ENCODE results near the gene TMIGD3.

Gene TMIGD3

DNA sequence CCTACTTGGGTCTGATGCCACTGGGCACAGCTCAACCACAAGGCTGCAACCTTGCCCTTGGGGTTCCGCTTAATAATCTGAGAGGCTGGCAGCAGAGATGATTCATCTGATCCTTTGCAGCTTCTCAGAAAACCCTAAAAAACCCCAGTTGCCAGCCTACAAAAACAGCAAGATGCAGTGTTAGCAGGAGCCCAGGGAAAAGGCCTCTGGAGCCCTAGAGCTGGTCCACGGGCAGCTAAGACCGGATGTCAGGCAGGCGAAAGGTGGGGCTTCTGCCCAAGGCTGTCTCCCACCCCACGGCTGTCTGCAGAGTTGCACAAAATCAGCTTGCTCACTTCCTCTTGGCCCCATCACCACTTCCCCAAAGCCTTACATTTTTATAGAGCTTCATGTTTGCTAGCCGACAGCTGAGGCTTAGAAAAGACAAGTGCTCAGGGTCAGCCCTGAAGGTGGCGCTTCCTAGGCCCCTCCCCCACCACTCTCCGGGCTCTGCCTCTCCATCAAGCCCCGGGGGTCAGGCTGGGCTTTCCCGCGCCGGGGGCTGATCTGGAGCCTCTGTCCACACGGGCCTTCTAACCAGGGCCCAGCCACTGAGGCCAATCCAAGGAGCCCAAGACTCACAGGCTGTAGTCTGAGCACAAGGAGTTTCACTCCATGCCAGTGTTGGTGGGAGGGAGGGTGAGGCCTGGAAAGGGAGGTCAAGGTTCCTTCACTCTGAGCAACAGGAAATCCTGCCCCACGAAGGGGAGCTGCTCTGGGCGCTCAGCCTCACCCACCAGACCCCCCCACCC is 4.2 kb upstream of the TMIGD3 start:
- DNase-seq (ENCODE audit: low spot score): peak; percentile 73

DNA sequence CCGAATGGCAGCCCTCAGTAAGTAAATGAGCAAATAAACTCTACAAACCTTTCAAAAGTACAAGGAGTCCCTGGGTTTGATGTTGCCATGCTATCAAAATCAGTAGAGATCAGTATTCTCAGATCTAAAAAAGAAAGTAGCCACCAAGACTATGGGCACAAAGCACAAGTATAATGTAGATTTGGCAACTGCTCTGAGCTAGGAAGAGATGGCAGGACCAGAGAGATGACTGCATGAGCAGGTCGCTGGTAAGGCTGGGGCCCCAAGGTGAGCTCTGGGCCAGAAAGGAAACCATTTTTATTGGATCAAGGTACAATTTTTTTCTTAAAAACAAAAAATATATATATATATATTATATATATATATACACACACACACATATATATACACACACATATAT is 3.1 kb upstream of the TMIGD3 start:
- no peak for DNase-seq (ENCODE audit: low spot score)

DNA sequence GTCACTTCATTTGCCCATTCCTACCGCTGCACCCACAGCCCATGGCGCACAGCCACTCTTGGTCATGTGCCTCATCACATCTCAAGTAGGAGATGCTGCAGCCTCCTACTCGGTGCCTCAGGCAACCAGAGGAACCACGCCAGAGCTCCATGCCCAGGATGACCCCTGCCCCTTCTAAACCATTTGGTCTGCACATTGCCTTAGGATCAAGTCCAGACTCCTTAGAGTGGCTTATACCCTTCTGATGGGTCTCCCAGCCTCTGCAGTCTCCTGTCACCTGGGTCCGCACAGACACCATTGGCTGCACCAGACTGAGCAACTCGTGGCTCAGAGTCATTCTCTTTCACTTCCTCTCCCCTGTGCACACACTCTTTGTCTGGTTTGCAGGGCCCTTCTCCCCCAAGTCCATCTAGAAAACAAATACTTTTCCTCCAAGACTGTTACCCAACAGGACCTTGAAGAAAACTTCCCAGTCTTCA is 2.2 kb upstream of the TMIGD3 start:
- DNase-seq (ENCODE audit: low spot score): peak; percentile 18

DNA sequence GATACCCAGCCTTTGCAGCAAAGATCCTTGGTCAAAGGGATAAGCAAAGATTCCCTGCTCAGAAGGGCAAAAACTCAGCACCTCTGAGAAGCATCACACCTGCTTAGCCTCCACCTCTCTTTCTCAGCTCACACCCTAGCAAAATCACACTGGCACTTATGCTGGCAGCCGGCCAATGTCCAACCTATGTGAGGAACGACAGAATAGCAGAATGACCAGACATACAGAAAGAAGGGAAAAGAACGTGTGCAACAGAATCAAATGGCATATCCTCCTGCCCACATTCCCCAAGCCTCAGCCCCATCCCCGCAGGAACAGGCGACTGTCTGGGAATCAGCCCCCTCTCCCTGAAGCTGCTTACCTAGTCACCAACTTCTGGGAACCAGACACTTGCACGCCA is 664 bp upstream of the TMIGD3 start:
- DNase-seq (ENCODE audit: low spot score): no peak

DNA sequence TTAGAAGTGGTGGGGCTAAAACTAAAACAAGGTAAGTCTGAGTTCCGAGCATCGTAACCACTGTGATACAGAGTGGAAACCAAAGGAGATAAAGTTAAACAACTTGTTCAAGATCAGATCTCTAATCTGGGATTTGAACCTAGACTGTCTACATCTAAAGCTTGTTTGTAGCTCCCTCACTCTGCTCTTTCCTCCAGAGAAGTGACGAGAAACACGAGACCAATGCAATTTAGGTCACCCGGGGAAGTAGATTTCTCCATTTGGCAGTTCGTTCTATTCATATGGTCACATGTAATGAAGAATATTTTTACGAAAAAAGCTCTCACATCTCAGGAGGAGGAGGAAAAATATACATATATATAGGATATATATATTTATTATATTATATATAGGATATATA is 1.8 kb downstream of the TMIGD3 start:
- no peak for DNase-seq (ENCODE audit: low spot score)

DNA sequence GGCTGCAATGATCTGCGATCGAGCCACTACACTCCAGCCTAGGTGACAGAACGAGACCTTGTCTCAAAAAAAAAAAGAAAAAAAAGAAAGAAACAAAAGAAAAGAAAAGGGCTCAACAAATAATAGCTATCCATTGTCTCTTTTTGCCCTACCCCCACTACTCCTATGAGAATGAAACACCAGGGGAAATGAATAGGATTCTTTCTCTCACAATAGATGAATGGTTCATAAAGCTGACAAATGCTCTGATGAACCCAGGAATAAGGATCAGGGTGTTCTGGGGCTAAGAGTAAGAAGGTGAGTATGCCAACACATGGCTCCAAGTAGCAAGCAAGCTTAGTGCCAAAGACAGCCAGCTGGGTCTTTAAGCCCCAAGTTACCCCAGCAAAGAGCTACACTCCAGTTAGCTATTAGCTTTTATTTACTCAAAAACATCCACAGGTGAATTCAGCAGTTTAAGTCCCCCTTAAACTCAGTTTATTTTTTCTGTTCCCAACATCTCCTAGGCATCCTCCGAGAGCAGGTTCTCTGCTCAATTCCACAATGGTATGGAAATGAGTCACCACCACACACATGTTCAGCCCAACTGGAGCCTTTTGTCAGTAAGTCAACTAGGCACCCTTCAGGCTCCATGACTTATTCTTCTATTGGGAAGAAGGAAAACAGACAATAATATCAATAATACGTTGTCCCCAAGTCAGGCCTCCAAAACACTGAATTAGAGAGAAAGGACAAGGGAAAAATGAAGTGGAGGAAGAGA is 4.2 kb downstream of the TMIGD3 start:
- no peak for DNase-seq (ENCODE audit: low spot score)

DNA sequence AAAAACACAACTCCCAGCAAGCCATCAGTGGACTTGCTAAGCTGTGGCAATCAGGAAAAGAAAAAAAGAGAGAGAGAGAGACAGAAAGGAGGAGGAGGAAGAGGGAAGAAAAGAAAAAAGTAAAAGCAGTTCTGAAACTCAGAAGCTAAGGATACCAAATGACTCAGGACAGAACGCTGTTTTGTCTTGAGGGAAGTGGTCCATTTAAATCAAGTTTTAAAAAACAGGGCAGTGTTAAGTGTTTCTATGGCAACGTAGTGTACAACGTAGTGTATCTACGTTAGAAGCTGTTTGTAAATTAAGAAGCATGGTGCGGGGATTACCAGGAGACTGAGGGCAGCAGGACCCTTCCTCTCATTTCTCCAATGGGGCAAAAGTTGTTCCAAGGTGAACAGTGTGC is 5.8 kb downstream of the TMIGD3 start:
- no peak for DNase-seq (ENCODE audit: low spot score)

DNA sequence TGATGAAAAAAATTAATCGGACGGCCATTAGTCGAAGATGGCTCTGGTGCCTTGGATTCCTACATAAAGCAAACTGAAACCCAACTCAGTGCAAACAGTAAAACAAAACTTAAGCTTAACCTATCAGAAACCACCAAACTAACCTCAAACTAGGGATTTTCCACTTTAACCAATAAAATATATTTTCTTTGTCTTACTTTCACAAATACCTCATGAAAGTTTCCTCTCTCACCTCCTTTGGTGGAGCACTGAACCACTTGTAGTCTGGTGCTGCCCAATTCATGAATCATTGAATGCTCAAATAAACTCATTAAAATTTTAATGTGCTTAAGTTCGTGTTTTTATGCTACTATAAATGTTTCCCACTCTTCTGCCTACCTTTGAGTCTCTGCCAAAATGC is 7.0 kb downstream of the TMIGD3 start:
- no peak for DNase-seq (ENCODE audit: low spot score)

DNA sequence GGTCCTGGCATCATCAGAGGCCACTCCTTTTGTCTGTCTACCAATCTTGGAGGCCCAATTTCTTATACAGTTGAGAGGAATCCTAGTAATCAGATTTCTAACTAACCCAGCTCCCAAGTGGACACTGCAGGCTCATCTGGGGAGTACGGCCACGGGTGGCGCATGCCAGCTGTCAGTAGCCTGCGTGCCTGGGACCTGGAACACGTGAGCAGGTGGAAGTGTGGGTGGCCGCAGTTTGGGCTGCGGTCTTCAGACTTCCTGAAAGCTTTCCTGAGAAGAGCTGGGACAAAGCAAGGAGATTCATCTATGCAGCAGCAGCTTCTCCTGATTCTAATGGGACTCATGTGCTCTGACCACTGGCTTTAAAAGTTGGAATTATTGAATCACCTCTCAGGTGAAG is 12.4 kb downstream of the TMIGD3 start:
- no peak for DNase-seq (ENCODE audit: low spot score)

DNA sequence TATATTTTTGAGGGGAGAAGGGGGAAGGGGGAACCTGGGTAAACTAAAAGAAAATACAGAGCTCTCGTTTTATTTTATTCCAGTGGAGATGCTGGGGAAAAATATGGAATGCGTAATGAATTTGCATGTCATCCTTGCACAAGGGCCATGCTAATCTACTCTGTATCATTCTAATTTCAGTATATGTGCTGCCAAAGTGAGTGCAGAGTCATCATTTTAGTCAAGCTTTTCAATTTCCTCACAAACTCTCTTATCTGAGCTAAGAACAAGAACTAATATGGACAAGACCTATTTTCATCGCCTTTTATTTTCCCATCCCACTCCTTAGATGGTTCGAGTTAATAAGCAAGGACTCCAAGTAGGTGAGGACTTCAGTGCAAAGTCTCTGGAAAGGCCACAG is 13.2 kb downstream of the TMIGD3 start:
- no peak for DNase-seq (ENCODE audit: low spot score)

DNA sequence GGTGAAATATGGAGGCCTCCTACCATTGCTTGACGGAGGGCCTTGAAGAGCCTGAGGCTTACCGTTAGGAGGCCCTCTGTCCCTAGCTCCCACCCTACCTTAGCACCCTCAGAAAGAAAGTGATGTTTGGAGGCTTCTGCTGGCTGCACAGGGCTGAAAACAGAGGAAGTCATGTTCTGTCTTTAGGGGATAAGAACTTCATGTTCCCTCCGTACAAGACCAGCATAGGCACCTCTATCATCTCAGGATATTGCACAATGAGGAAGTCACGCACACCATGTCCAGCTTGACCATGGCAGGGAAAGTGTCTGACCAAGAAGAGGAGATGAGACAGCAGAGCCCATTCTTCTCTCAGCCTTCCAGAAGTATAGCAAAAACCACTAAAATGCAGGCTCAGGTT is 13.8 kb downstream of the TMIGD3 start:
- DNase-seq (ENCODE audit: low spot score): no peak

DNA sequence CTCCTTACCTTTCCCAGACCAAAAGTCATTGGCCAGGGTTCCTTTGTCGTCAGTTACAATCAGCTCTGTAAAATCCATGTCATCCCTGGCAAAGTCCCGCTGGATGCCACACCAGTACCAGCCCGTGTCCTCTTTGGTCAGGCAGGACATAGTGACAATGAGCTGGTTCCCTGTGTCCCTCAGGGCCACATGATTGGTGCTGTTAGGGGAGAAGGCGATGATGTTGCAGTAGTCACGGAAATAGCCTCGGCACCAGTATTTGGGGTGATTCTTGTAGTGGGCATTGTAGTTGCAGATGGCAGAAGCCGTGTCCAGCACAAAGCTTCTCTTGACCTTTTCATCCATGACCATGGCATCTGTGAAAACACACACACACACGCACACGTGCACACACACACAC is 14.8 kb downstream of the TMIGD3 start:
- DNase-seq (ENCODE audit: low spot score): no peak

DNA sequence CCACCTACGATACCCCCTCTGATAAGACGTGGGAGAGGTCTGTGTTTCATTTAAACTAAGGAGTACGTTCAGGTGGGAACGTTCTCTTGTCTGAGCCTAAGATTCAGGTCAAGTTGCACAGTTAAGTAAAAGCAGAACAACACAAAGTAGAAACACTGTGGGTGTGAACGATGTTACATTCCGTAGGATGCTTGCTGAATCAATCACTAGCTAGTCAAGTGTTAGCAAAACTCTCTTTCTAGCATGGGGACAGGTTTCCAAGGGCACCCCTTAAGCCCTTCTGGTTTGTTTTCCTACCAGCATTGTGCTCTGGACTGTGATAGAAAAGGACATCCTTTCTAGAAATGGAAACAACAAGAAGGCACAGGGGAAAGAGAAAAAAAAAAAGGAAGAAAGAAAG is 16.3 kb downstream of the TMIGD3 start:
- DNase-seq (ENCODE audit: low spot score): no peak

DNA sequence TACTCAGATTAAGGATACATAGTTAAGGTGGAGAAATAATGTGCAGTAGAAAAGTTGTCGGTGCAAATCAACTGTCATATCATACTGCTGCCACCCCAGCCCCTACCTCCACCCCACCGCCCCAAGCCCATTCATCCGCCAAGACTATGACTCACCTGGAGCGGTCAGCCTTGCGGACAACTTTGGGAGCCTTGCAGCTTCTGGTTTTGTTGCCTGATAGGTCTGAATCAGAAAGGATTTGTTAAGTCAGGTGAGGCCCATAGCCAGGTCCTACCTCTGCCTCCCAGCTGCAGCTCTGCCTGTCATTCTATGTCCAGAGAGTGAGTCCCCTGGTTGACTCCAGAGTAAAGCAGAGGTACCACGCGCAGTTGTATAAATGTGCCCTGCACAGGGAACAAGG is 17.0 kb downstream of the TMIGD3 start:
- DNase-seq (ENCODE audit: low spot score): no peak

DNA sequence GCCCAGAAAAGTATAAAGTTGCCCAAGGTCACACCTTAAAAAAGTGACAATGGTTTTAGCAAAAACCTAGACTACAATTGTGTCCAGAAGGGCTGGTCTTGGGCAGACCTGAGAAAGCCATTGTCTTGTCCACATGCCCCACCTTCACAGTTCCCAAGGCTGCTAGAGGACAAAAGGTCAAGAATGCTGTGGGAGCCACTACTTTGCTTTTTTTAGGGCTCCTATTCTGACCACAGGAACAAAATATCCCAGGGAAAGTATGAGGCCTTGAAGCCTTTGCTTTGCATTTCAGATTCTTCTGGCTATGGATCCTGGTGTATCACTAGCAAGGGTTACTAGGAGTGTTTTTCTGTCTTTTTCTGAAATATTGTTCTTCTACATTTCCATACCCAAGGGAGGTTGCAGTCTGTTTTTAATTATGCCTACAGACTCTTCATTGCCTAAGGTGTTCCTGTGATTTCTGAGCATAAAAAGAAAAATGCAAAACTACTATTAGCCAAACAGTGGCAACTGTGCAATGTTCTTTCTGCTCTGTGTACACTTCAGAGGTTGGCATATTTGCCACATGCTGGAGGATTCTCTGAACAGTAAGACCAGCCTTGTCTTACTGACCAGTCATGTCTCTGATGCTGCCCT is 18.9 kb downstream of the TMIGD3 start:
- DNase-seq (ENCODE audit: low spot score): no peak

DNA sequence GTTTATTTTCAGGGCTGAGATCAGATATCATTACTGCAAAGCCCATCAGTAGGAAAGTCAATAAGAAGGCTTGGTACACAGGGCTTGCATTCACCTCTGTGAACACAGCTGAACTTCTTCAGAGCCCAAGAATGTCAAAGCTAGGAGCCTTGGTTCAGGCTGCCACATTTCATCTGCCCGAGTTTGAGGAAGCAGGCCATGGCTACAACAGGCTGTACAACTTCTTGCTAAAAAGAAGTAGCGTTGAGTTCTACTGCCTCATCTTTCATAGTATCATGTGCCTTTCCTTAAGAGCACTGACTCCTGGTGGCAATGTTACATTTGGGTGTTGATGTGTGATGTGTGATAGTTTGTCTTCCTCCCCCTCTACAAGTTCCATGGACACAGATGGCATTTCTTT is 19.6 kb downstream of the TMIGD3 start:
- no peak for DNase-seq (ENCODE audit: low spot score)

DNA sequence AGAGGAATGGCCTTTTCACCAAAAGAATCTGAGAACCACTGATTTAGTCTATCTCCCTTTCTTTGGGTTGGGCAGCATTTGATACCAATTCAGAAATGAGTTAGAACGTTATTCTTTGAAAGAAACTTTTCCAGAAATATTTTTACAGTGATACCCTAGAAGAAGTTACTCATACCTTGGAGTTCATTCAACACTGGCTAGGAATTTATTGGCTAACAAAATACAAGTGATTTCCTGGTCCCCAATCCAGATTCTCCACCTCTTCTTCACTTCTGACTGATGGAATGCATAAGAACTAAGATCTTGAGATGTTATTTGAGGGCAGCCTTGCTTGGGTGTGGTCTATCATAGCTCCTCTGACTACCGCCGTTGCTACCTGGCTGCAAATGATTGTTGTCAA is 20.3 kb downstream of the TMIGD3 start:
- DNase-seq (ENCODE audit: low spot score): no peak

DNA sequence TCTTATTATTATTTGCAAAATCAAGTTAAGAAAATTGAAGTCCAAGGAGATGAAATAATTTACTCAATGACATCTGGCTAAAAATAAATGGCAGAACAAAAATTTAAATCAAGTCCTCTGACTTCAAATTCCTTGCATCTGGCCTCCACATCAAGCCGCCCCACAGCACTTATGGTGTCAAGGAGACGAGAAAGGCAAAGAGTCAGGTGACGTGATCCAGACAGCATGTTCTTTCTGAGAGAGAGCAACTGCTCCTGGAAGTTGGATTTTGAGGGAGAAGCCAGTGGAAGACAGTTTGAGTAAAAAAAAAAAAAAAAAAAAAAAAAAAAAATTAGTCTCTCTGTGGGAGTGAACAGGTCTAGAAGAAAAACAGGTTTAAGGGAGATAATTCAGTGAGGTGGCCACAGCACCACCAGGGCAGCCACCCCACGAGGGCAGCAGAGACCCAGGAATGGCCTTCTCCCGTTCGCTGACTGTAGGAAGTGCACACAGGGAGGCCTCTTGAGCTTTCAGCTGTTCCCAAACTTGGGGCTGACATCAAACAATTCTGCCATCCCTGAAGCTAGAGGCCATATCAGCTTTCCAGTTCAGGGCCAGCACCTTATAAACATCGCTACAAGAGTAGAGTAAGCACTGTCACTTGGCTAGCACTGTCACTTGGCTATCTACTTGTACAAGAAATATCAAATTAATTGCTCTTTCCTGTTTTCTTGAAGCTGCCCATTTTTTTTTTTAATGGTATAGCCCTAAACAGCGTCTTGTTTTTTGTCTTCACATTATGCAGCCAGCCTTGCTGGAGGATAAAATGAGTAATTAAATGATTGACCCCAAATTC is 21.8 kb downstream of the TMIGD3 start:
- peak; percentile 67 for DNase-seq (ENCODE audit: low spot score)

DNA sequence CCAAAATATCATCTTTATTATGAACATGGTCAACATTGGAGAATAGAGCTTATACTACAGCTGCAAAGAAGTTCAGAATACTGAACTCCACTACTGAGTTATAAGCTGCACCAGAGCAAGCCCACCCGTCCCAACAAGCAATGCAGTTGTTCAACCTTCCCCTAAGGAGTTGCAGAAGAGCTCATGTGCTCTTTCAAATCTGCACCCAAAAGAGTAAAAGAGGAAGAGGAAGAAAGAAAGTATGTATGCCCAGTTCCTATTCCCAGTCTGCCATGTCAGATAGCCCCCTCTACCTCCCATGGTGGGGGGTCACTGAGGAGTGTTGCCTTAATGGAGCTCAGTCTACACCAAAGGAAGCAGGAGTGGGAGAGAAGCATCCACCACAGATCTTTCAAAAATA is 22.8 kb downstream of the TMIGD3 start:
- no peak for DNase-seq (ENCODE audit: low spot score)

DNA sequence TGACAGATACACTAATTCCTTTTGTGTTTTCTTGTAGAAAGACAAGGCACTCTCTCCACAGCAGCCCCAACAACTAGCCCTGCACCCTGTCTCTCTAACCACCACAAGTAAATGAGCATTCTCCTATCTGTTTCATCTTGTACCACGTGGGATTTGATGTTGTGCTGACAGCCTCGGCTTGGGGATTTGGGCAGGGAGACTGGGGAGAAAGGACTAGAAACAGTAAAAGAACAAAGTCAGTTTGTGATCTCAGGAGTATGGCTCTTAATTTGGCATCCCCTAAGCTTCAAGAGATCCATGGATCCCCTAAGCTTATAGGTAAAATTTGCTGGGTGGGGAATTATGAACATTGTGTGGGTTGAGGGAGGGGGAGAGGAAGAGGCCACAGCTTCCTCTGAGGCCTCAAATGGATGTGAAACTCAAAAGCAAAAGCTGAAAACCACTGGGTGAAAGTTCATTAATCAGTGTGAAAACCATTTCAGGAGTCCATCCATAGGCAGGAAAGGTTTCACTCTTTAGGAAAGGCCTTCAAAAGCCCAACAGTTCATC is 26.6 kb downstream of the TMIGD3 start:
- peak; percentile 62 for DNase-seq (ENCODE audit: low spot score)

DNA sequence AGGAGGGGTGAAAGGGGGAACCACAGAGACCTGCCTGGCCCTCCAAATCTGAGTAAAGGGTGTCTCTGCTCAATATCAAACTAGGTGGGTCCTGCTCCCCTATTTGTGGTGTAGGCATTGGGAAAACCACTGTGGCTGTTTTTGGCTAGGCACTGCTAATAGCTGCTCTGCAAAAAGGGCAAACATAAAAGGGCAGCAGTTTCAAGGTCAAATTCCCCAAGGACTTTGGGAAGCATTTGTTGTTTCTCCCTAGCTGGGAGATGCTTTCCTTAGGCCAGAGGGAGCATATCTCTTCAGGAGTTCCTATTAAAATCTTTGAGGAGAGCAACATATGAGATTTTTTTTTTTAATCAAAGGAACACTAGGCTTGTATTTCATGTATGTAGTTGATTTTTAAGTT is 27.2 kb downstream of the TMIGD3 start:
- no peak for DNase-seq (ENCODE audit: low spot score)

DNA sequence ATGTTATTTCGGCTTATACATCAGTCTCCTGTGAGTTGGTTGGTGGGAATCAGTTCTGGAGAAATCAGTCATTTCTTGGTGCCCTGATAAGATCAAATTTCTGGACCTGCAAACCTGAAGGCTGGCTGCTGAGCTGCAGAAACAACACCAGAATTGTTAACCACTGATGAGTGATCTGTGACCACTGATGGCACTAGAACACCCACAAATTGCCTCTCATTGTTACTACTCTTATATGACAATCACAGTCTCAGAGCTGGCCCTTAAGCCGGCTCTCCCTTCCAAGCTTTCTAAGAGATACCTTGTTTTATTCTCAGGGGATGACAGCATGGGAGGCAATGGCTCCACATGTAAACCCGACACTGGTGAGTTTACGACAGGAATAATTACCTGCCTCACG is 27.7 kb downstream of the TMIGD3 start:
- peak; percentile 26 for DNase-seq (ENCODE audit: low spot score)
